Measurements from ENCODE around the gene ACR. TPM values are rescaled to one million over a fixed set of nuclear protein-coding genes. Genes with fewer than 3 reads are reported as not detected.
A peak's percentile ranks its signal among the peaks of the same experiment; 100 is the strongest.

ACR gene
- total and polyA plus RNA-seq, 9 donors: 0.09 to 0.46 (median 0.19) TPM

DNA sequence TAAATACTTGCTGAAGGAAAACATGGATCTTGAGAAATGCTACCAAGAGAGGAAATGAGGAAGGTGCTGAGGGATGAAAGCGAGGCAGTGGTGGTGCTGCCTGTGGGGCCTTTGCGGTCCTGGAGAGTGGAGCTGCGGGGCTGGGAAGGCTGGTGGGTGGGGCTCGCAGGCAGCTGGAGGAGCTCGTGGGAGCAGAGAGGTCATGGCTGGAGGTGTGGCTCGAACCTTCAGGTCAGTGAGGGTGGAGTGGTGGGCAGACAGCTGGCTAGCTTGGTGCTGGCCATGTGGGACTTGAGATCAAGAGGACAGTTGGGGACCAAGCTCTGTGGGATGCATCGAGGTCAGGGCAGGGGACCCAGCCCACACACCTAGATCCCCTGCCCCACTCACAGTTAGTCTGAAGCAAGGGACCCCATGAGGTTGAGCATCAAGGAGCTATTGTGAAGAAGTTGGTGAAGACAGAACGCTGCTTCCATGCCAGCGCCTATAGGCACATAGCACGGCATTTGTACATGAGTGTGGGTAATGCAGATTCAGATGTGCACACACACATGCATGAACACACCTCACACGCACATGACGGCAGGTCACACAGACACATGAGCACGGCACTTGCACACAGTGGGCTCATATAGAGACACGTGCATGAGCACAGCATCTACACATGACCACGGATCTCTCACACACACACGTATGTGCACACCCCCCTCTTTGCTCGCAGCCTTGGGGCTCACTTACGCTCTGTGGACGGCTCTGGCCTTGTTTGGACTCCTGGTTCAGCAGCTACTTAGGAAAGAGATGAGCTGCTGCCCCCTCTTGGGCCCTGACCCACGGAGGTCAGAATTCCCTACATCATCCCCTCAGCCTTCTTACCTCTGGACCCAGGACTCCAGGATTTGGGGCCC, 34.9 kb upstream of the ACR start:
- peaks cover under 1% of the 10 kb centered on the region for H3K27me3 ChIP-seq (ENCODE audit: control insufficient read depth, insufficient read depth, low read length)
- no peak overlapping the region for H3K4me3 ChIP-seq (ENCODE audit: low read length)
- no peak for DNase-seq
- 75% methylated on average over 15 of the region's 20 CpGs for WGBS (ENCODE audit: insufficient coverage)
- peaks cover 11% of the 10 kb centered on the region for H3K4me1 ChIP-seq (ENCODE audit: control insufficient read depth, insufficient read depth, low read length)
- H3K27ac ChIP-seq (ENCODE audit: low read length): no peak overlapping the region
- no peaks in the 10 kb centered on the region for H3K9me3 ChIP-seq (replicated peaks; ENCODE audit: control insufficient read depth, low read depth, low read length)
- peaks cover 5% of the 10 kb centered on the region for H3K36me3 ChIP-seq (ENCODE audit: control insufficient read depth, insufficient read depth, low read length)

DNA sequence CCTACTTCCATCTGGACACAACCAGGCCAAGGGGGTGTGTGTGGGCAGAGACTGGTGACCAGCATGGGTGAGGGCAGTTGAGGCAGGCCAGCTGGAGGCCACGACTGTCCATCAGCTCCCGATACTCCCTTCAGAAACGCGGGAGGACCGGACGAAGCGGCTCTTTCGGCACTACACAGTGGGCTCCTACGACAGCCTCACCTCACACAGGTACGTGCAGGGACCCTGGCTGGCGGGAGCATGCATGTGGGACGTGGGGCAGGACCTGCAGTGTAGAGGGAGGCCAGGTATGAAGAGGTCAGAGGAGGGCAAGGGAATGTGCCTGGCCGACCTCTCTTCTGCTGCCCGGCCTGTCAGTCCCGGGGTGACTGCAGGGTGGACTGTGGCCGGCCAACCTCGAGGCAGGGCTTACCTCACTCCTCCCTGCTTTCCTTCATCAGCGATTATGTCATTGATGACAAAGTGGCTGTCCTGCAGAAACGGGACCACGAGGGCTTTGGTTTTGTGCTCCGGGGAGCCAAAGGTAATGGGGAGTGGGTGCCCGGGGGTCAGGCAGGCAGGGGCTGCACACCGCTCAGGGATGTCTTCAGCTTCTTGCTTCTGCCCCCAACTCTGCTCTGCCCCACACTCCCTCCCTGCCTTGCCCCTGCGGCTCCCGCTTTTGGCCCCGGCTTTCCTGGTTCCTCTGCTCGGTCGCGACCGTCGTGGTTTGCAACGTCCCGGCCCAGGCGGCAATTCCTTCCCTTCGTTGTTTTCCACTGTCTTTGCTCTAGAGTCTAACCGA, 34.1 kb upstream of the ACR start:
- H3K9me3 ChIP-seq (replicated peaks; ENCODE audit: control insufficient read depth, low read depth, low read length): no peaks in the 10 kb centered on the region
- peaks cover 5% of the 10 kb centered on the region for H3K36me3 ChIP-seq (ENCODE audit: control insufficient read depth, insufficient read depth, low read length)
- 92% methylated on average over 19 of the region's 36 CpGs for WGBS (ENCODE audit: insufficient coverage)
- peaks cover 8% of the 10 kb centered on the region for H3K4me1 ChIP-seq (ENCODE audit: control insufficient read depth, insufficient read depth, low read length)
- DNase-seq: no peak
- H3K27ac ChIP-seq (ENCODE audit: low read length): no peak overlapping the region
- H3K27me3 ChIP-seq (ENCODE audit: control insufficient read depth, insufficient read depth, low read length): no peaks in the 10 kb centered on the region
- no peak overlapping the region for H3K4me3 ChIP-seq (ENCODE audit: low read length)

DNA sequence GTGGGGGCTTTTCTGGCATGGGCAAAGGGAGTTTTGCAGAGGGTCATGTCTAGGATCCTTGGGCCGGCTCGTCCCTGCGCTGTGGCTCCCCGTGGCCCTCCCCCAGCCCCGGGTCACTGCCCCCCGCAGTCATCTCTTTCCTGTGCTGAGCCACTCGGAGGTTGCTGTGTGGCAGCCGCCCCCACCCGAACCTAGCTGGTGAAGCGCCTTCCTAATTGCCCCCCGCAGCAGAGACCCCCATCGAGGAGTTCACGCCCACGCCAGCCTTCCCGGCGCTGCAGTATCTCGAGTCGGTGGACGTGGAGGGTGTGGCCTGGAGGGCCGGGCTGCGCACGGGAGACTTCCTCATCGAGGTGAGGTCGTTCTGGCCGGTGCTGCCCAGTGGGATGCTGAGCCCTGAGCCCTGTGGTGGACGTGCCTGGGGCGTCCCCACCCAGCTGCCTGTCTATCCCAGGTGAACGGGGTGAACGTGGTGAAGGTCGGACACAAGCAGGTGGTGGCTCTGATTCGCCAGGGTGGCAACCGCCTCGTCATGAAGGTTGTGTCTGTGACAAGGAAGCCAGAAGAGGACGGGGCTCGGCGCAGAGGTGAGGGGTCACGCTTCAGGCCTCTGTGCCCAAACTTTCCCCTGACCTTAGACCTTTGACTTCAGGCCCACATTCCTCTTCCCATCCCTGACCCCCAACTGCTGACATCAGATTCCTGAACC, 33.3 kb upstream of the ACR start:
- H3K27me3 ChIP-seq (ENCODE audit: control insufficient read depth, insufficient read depth, low read length): no peaks in the 10 kb centered on the region
- peaks cover 5% of the 10 kb centered on the region for H3K4me1 ChIP-seq (ENCODE audit: control insufficient read depth, insufficient read depth, low read length)
- 75% methylated on average over 35 of the region's 37 CpGs for whole genome bisulfite sequencing (ENCODE audit: insufficient coverage)
- H3K9me3 ChIP-seq (replicated peaks; ENCODE audit: control insufficient read depth, low read depth, low read length): no peaks in the 10 kb centered on the region
- H3K36me3 ChIP-seq (ENCODE audit: control insufficient read depth, insufficient read depth, low read length): peaks cover 8% of the 10 kb centered on the region
- DNase-seq: no peak
- no peak overlapping the region for H3K4me3 ChIP-seq (ENCODE audit: low read length)
- no peak overlapping the region for H3K27ac ChIP-seq (ENCODE audit: low read length)

GRCh38 chr22:50705219-50705691, 32.7 kb upstream of the ACR start:
- H3K27me3 ChIP-seq (ENCODE audit: control insufficient read depth, insufficient read depth, low read length): no peaks in the 10 kb centered on the region
- WGBS (ENCODE audit: insufficient coverage): 18% methylated on average over 14 of the region's 23 CpGs
- DNase-seq: peak; percentile 83
- H3K27ac ChIP-seq (ENCODE audit: low read length): no peak overlapping the region
- no peak overlapping the region for H3K4me3 ChIP-seq (ENCODE audit: low read length)
- H3K9me3 ChIP-seq (replicated peaks; ENCODE audit: control insufficient read depth, low read depth, low read length): no peaks in the 10 kb centered on the region
- peaks cover 9% of the 10 kb centered on the region for H3K36me3 ChIP-seq (ENCODE audit: control insufficient read depth, insufficient read depth, low read length)
- H3K4me1 ChIP-seq (ENCODE audit: control insufficient read depth, insufficient read depth, low read length): peaks cover 5% of the 10 kb centered on the region

- peaks cover 5% of the 10 kb centered on the region for H3K4me1 ChIP-seq (ENCODE audit: control insufficient read depth, insufficient read depth, low read length)
- no peak overlapping the region for H3K4me3 ChIP-seq (ENCODE audit: low read length)
- H3K36me3 ChIP-seq (ENCODE audit: control insufficient read depth, insufficient read depth, low read length): peaks cover 9% of the 10 kb centered on the region
- H3K9me3 ChIP-seq (replicated peaks; ENCODE audit: control insufficient read depth, low read depth, low read length): no peaks in the 10 kb centered on the region
- WGBS (ENCODE audit: insufficient coverage): 93% methylated on average over 20 of the region's 27 CpGs
- no peak overlapping the region for H3K27ac ChIP-seq (ENCODE audit: low read length)
- H3K27me3 ChIP-seq (ENCODE audit: control insufficient read depth, insufficient read depth, low read length): no peaks in the 10 kb centered on the region
- DNase-seq: no peak
These were observed 32.1 kb upstream of the ACR start for GRCh38 chr22:50705851-50706351.

DNA sequence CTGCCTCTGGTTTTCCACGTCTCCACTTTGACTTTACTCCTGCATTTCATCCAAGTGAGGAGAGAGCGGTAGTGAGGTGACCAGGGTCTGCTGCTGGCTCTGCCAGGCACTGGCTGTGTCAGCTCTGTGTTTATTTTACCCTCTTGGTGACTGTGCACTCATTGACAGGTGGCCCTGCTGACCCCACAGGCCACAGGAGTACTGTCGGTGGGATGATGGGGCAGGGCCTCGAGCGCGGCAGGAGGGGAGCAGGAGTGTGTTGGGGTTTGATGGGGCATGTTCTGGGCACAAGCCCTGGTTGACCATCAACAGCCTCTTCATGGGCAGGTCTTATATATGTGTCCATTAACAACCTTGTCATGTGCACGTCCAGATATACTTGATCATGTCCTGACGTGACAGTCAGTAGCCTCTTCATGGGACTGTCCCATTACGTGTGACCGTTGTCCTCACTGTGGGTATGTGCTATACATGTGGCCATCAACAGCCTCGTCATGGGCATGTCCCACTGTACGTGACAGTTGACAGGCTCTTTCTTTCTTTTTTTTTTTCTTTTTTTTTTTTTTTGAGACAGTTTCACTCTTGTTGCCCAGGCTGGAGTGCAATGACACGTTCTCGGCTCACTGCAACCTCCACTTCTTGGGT, 31.4 kb upstream of the ACR start:
- WGBS (ENCODE audit: insufficient coverage): 94% methylated on average over 11 of the region's 14 CpGs
- Histone ChIP-seq H3K4me3 (ENCODE audit: low read length) (no peak overlapping the region), H3K4me1 (ENCODE audit: control insufficient read depth, insufficient read depth, low read length) (peaks cover 5% of the 10 kb centered on the region), H3K27me3 (ENCODE audit: control insufficient read depth, insufficient read depth, low read length) (no peaks in the 10 kb centered on the region), H3K36me3 (ENCODE audit: control insufficient read depth, insufficient read depth, low read length) (peaks cover 6% of the 10 kb centered on the region), H3K27ac (ENCODE audit: low read length) (no peak overlapping the region), H3K9me3 (replicated peaks; ENCODE audit: control insufficient read depth, low read depth, low read length) (no peaks in the 10 kb centered on the region)
- DNase-seq: no peak

- H3K9me3 ChIP-seq (replicated peaks; ENCODE audit: control insufficient read depth, low read depth, low read length): no peaks in the 10 kb centered on the region
- peaks cover 15% of the 10 kb centered on the region for H3K4me1 ChIP-seq (ENCODE audit: control insufficient read depth, insufficient read depth, low read length)
- no peaks in the 10 kb centered on the region for H3K27me3 ChIP-seq (ENCODE audit: control insufficient read depth, insufficient read depth, low read length)
- no peak for DNase-seq
- H3K4me3 ChIP-seq (ENCODE audit: low read length): no peak overlapping the region
- H3K36me3 ChIP-seq (ENCODE audit: control insufficient read depth, insufficient read depth, low read length): peaks cover 4% of the 10 kb centered on the region
- no CpG with 5 or more reads among the region's 3 CpGs for WGBS (ENCODE audit: insufficient coverage)
- no peak overlapping the region for H3K27ac ChIP-seq (ENCODE audit: low read length)
These were observed 29.5 kb upstream of the ACR start for GRCh38 chr22:50708474-50708873.

DNA sequence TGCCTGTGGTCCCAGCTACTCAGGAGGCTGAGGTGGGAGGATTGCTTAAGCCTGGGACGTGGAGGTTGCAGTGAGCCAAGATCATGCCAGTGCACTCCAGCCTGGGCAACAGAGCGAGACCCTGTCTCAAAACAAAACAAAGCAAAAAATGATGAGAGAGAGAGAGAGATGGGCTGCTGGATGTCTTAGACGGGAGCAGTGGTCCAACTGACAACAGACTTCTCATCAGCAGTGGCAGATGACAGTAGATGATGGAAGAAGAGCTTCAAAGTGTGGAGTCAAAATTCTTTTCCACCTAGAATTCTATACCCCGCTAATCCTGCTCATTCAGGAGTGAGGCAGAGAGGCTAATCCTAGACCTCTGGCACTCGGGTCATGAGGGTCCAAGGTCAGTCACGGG, 29.0 kb upstream of the ACR start:
- Histone ChIP-seq H3K4me1 (ENCODE audit: control insufficient read depth, insufficient read depth, low read length) (peaks cover 20% of the 10 kb centered on the region), H3K4me3 (ENCODE audit: low read length) (no peak overlapping the region), H3K27me3 (ENCODE audit: control insufficient read depth, insufficient read depth, low read length) (no peaks in the 10 kb centered on the region), H3K27ac (ENCODE audit: low read length) (no peak overlapping the region), H3K9me3 (replicated peaks; ENCODE audit: control insufficient read depth, low read depth, low read length) (no peaks in the 10 kb centered on the region), H3K36me3 (ENCODE audit: control insufficient read depth, insufficient read depth, low read length) (peaks cover 4% of the 10 kb centered on the region)
- WGBS (ENCODE audit: insufficient coverage): 82% methylated on average over 4 of the region's 6 CpGs
- DNase-seq: no peak

GRCh38 chr22:50710221-50710620, 27.8 kb upstream of the ACR start:
- Histone ChIP-seq H3K4me3 (ENCODE audit: low read length) (no peak overlapping the region), H3K36me3 (ENCODE audit: control insufficient read depth, insufficient read depth, low read length) (peaks cover 4% of the 10 kb centered on the region), H3K27ac (ENCODE audit: low read length) (no peak overlapping the region), H3K27me3 (ENCODE audit: control insufficient read depth, insufficient read depth, low read length) (no peaks in the 10 kb centered on the region), H3K9me3 (replicated peaks; ENCODE audit: control insufficient read depth, low read depth, low read length) (no peaks in the 10 kb centered on the region), H3K4me1 (ENCODE audit: control insufficient read depth, insufficient read depth, low read length) (peaks cover 19% of the 10 kb centered on the region)
- no peak for DNase-seq
- WGBS (ENCODE audit: insufficient coverage): 74% methylated on average over 4 of the region's 6 CpGs

Data from muscle of leg (tissue), 11 donors.